ENCODE results near the gene ALDOC.

ALDOC gene

GRCh38 chr17:28573040-28573380 is 3.7 kb downstream of the ALDOC start:
- H3K27ac ChIP-seq (ENCODE audit: low read depth, low read length), result no peak overlapping the region
- no peak overlapping the region for H3K4me3 ChIP-seq (ENCODE audit: low read length)
- no peak for TF ChIP-seq CTCF (IDR thresholded peaks at IDR 0.05; ENCODE audit: low read depth, low read length, poor library complexity, severe bottlenecking)
- no peak for TF ChIP-seq EZH2phosphoT487 (IDR thresholded peaks at IDR 0.05; ENCODE audit: borderline replicate concordance, low read length)
- no peaks in the 10 kb centered on the region for H4K20me1 ChIP-seq (ENCODE audit: control insufficient read depth, insufficient read depth, low read depth, low read length)
- peaks cover 11% of the 10 kb centered on the region for H3F3A ChIP-seq (ENCODE audit: control insufficient read depth, insufficient read depth)
- H3K79me2 ChIP-seq (ENCODE audit: control insufficient read depth, low read length), result peaks cover 19% of the 10 kb centered on the region
- H3K9me3 ChIP-seq (ENCODE audit: control insufficient read depth, insufficient read depth, low read length), result no peaks in the 10 kb centered on the region
- peaks cover 49% of the 10 kb centered on the region for H3K36me3 ChIP-seq (ENCODE audit: control insufficient read depth, low read length)
- H3K9me2 ChIP-seq (replicated peaks; ENCODE audit: control insufficient read depth, low read length), result no peaks in the 10 kb centered on the region
- no peaks in the 10 kb centered on the region for H3K27me3 ChIP-seq (ENCODE audit: control insufficient read depth, low read length)
- peaks cover 55% of the 10 kb centered on the region for H3K4me1 ChIP-seq (ENCODE audit: control insufficient read depth, low read length)
- no peak overlapping the region for H3K4me2 ChIP-seq (ENCODE audit: low read length)

GRCh38 chr17:28572259-28573039 is 4.2 kb downstream of the ALDOC start:
- TF ChIP-seq CTCF (IDR thresholded peaks at IDR 0.05; ENCODE audit: low read depth, low read length, poor library complexity, severe bottlenecking) (no peak), EZH2phosphoT487 (IDR thresholded peaks at IDR 0.05; ENCODE audit: borderline replicate concordance, low read length) (no peak)
- H3K9me2 ChIP-seq (replicated peaks; ENCODE audit: control insufficient read depth, low read length), result no peaks in the 10 kb centered on the region
- peaks cover 9% of the 10 kb centered on the region for H3F3A ChIP-seq (ENCODE audit: control insufficient read depth, insufficient read depth)
- peaks cover 58% of the 10 kb centered on the region for H3K4me1 ChIP-seq (ENCODE audit: control insufficient read depth, low read length)
- peak overlapping the region; percentile 92 for H3K4me2 ChIP-seq (ENCODE audit: low read length)
- peak overlapping the region; percentile 20; the same call in 1 of the 2 replicates for H3K27ac ChIP-seq (ENCODE audit: low read depth, low read length)
- H3K27me3 ChIP-seq (ENCODE audit: control insufficient read depth, low read length), result no peaks in the 10 kb centered on the region
- H3K79me2 ChIP-seq (ENCODE audit: control insufficient read depth, low read length), result peaks cover 19% of the 10 kb centered on the region
- H3K36me3 ChIP-seq (ENCODE audit: control insufficient read depth, low read length), result peaks cover 44% of the 10 kb centered on the region
- H3K9me3 ChIP-seq (ENCODE audit: control insufficient read depth, insufficient read depth, low read length), result no peaks in the 10 kb centered on the region
- H4K20me1 ChIP-seq (ENCODE audit: control insufficient read depth, insufficient read depth, low read depth, low read length), result no peaks in the 10 kb centered on the region; the same call in 1 of the 2 replicates
- peak overlapping the region; percentile 84 for H3K4me3 ChIP-seq (ENCODE audit: low read length)

GRCh38 chr17:28571361-28572122 is 5.2 kb downstream of the ALDOC start, which contains the start of gene PIGS:
Gene PIGS (minus strand): TSS chr17:28571524. CDS start chr17:28571496, 28 bp downstream.
- Histone ChIP-seq H3K4me3 (ENCODE audit: low read length) (peak within 1 kb of the TSS; percentile 84), H4K20me1 (ENCODE audit: control insufficient read depth, insufficient read depth, low read depth, low read length) (peaks cover 7% of the 10 kb centered on the region; the same call in 1 of the 2 replicates), H3K4me2 (ENCODE audit: low read length) (peak within 1 kb of the TSS; percentile 92), H3K9me2 (replicated peaks; ENCODE audit: control insufficient read depth, low read length) (no peaks in the 10 kb centered on the region), H3K27me3 (ENCODE audit: control insufficient read depth, low read length) (no peaks in the 10 kb centered on the region), H3K9me3 (ENCODE audit: control insufficient read depth, insufficient read depth, low read length) (no peaks in the 10 kb centered on the region), H3K4me1 (ENCODE audit: control insufficient read depth, low read length) (peaks cover 58% of the 10 kb centered on the region), H3K79me2 (ENCODE audit: control insufficient read depth, low read length) (peaks cover 27% of the 10 kb centered on the region), H3F3A (ENCODE audit: control insufficient read depth, insufficient read depth) (peaks cover 11% of the 10 kb centered on the region), H3K27ac (ENCODE audit: low read depth, low read length) (peak within 1 kb of the TSS; percentile 20; the same call in 1 of the 2 replicates), H3K36me3 (ENCODE audit: control insufficient read depth, low read length) (peaks cover 45% of the 10 kb centered on the region)
- TF ChIP-seq CTCF (IDR thresholded peaks at IDR 0.05; ENCODE audit: low read depth, low read length, poor library complexity, severe bottlenecking) (no peak), EZH2phosphoT487 (IDR thresholded peaks at IDR 0.05; ENCODE audit: borderline replicate concordance, low read length) (no peak)
